Sigmoid colon (tissue), 7 donors: ENCODE data around the gene RAD23B. TPM values are rescaled to one million over a fixed set of nuclear protein-coding genes. Genes with fewer than 3 reads are reported as not detected.

Experiments
- DNase-seq: peaks from one replicate; pipeline ENCODE4 v3.0.0-alpha.2; 2019
- H3K27ac ChIP-seq, 4 donors: fragments of 200-600 bp; sonication (generic); one replicate each; pipeline ENCODE4 v1.5.1; 2016 to 2019; ENCODE audit warnings: mild to moderate bottlenecking in 1 of 4
- H3K27me3 ChIP-seq, 3 donors: fragments of 200-600 bp; sonication (generic); one replicate each; pipeline ENCODE4 v1.5.1; 2019; ENCODE audit warnings: mild to moderate bottlenecking in 1 of 3
- H3K36me3 ChIP-seq, 4 donors: fragments of 200-600 bp; sonication (generic); one replicate each; pipeline ENCODE4 v1.5.1; 2016 to 2019
- H3K4me1 ChIP-seq, 4 donors: fragments of 200-600 bp; sonication (generic); one replicate each; pipeline ENCODE4 v1.5.1; 2017 to 2019
- H3K4me3 ChIP-seq, 4 donors: fragments of 200-600 bp; sonication (generic); one replicate each; pipeline ENCODE4 v1.5.1; 2017 to 2019; ENCODE audit warnings: mild to moderate bottlenecking in 2 of 4, moderate library complexity in 1 of 4
- H3K9me3 ChIP-seq, 4 donors: fragments of 200-600 bp in 3 of 4; sonication (generic) in 3 of 4; one replicate each; pipeline versions ENCODE4 v1.5.1 to v1.6.1; 2013 to 2019
- EP300 ChIP-seq, 4 donors: sonication (generic); formaldehyde crosslinking; IDR thresholded peaks; one replicate each; pipeline ENCODE4 v1.6.1; 2017; ENCODE audit warnings: antibody characterized with exemption in 4 of 4
- POLR2A ChIP-seq, 2 donors: fragments of 450-650 bp; IDR thresholded peaks; one replicate each; pipeline ENCODE4 v1.6.1; 2016; ENCODE audit warnings: antibody characterized with exemption in 2 of 2, mild to moderate bottlenecking in 2 of 2, moderate library complexity in 2 of 2
- POLR2AphosphoS5 ChIP-seq, 4 donors: sonication (generic); formaldehyde crosslinking; IDR thresholded peaks; one replicate each; pipeline ENCODE4 v1.6.1; 2017; ENCODE audit warnings: antibody characterized with exemption in 4 of 4
- WGBS, 2 donors: extraction: QIAGEN DNeasy Blood & Tissue Kit; methylation state at CpG; one replicate each; pipeline ENCODE4 v1.1.7; 2013; 5-methylcytosine and 5-hydroxymethylcytosine counted together
- intact Hi-C: fragments of 100-400 bp; cut with DNase I; formaldehyde crosslinking; loops from one replicate; pipeline ENCODE4 v1.15.1; 2023
- polyA plus RNA-seq, 3 donors: library from polyadenylated mRNA; stranded (reverse); fragments of 200-250 nt; gene quantifications; one replicate each; pipeline ENCODE4 v1.2.3, GENCODE V29; 2013
- total RNA-seq, 4 donors: library from RNA; depleted of rRNA; stranded (reverse); fragments of >200 nt; gene quantifications; one replicate each; pipeline ENCODE4 v1.1.0, GENCODE V29; 2016
- TF ChIP-seq, protein P1 (sequence below), 4 experiments: fragments of 450-650 bp in 3 of 4; fragments of 200-600 bp in 1 of 4; IDR thresholded peaks; one replicate each; pipeline ENCODE4 v1.5.1; 2016 to 2019; ENCODE audit warnings: antibody characterized with exemption in 4 of 4, mild to moderate bottlenecking in 3 of 4, moderate library complexity in 2 of 4
- donor health status: healthy with polysubstance abuse.
- donor health status: Bipolar disorder and iron deficiency.
- donor health status: healthy.

Gene RAD23B
- total and polyA plus RNA-seq, 7 donors: 58.3 to 74.3 (median 62.4) TPM

DNA sequence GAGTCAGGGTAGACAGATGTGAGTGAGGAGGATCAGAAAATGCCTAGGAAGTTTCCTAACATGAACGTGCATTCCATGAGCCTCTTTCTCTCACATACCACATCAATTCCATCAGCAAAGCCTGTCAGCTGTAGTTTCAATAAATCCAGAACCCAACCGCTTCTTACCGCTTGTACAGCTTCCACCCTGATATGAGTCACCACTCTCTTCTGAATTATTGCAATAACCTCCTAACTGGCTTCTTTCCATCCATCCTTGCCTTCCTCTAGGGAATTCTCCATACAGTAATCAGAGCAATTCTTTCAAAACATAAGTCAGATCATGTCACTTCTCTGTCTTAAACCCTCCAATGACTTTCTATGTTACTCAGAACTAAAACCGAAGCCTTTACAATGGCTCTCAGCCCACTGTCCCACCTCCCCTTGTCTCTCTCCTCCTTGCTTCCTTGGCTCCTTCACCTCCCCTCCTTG lies 8.1 kb upstream of the RAD23B start:
- intact Hi-C loops: no loop called here

DNA sequence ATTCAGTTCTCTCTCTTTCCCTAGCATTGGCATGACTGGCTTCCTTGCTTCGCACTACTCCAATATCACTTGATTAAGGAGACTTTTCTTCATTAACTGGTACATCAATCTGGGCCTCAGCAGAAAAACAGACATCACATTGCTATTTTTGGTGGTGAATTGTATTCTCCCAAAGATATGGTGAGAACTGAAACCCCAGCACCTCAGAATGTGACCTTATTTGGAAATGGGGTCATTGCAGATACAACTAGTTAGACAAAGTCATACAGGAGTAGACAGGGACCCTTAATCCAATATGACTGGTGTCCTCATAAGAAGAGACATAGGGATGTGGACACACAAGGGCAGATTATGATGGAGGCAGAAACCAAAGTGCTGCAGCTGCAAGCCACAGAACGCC lies 7.5 kb upstream of the RAD23B start:
- Histone ChIP-seq H3K4me1 (peaks cover 0 to 32% (median 23%) of the 10 kb centered on the region in 4 donors), H3K36me3 (no peaks in the 10 kb centered on the region), H3K27ac (peak overlapping the region in 1 of 4 donors; percentile 14), H3K27me3 (no peaks in the 10 kb centered on the region), H3K9me3 (no peaks in the 10 kb centered on the region), H3K4me3 (no peak overlapping the region)
- DNase-seq: no peak
- TF ChIP-seq EP300 (IDR thresholded peaks at IDR 0.05) (no peak), POLR2A (IDR thresholded peaks at IDR 0.05) (no peak)
- 94 to 98% methylated on average over 2 of the region's 2 CpGs for WGBS, 2 donors
- intact Hi-C loops: no loop called here

More for the DNA sequence above, 8.1 kb upstream of the RAD23B start:
- DNase-seq: no peak
- H3K9me3 ChIP-seq: no peaks in the 10 kb centered on the region
- no peak overlapping the region for H3K4me3 ChIP-seq
- H3K27ac ChIP-seq: peak overlapping the region in 2 of 4 donors; percentile 17 to 53
- no peaks in the 10 kb centered on the region for H3K27me3 ChIP-seq
- H3K4me1 ChIP-seq: peaks cover 0 to 32% (median 23%) of the 10 kb centered on the region in 4 donors
- H3K36me3 ChIP-seq: no peaks in the 10 kb centered on the region
- WGBS, 2 donors: 62 to 68% methylated on average over 4 of the region's 4 CpGs
- no peak for TF ChIP-seq EP300 (IDR thresholded peaks at IDR 0.05)
- peak in 2 of 4 donors; percentile 19 to 48 for TF ChIP-seq POLR2AphosphoS5 (IDR thresholded peaks at IDR 0.05)

DNA sequence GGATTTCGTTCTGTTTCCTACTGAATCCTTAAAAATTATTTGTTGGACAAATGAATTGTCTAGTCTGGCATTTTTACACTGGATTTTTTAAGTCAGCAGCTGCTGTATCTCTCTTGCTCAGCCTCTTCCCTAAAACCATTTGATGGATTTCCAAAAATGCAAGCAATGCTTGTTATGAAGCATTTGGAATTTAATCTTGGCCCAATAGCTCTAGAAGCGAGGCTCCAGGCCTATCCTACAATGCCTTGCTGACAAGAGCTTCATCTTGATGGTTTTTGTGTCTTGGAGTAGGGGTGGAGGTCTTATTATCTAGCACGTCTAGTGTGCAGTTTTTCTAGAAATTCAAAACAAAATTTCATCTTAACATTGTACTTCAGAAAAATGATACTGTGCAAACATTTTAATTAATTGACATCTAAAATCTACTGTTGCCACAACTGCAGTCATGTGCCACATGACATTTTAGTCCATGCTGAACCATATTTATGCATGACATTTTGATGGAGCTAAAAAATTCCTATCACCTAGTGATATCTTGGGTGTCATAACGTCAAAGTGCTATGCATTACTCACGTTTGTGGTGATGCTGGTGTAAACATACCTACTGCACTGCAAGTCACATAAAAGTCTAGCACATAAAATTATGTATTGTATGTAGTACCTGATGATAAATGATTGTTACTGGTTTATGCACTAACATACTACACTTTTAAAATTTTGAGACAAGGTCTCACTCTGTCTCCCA lies 5.9 kb upstream of the RAD23B start:
- H3K9me3 ChIP-seq: no peaks in the 10 kb centered on the region
- no peak for TF ChIP-seq POLR2AphosphoS5 (IDR thresholded peaks at IDR 0.05)
- TF ChIP-seq, protein P1, sequence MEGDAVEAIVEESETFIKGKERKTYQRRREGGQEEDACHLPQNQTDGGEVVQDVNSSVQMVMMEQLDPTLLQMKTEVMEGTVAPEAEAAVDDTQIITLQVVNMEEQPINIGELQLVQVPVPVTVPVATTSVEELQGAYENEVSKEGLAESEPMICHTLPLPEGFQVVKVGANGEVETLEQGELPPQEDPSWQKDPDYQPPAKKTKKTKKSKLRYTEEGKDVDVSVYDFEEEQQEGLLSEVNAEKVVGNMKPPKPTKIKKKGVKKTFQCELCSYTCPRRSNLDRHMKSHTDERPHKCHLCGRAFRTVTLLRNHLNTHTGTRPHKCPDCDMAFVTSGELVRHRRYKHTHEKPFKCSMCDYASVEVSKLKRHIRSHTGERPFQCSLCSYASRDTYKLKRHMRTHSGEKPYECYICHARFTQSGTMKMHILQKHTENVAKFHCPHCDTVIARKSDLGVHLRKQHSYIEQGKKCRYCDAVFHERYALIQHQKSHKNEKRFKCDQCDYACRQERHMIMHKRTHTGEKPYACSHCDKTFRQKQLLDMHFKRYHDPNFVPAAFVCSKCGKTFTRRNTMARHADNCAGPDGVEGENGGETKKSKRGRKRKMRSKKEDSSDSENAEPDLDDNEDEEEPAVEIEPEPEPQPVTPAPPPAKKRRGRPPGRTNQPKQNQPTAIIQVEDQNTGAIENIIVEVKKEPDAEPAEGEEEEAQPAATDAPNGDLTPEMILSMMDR (IDR thresholded peaks at IDR 0.05): no peak
- TF ChIP-seq EP300 (IDR thresholded peaks at IDR 0.05): no peak
- no peak for TF ChIP-seq POLR2A (IDR thresholded peaks at IDR 0.05)
- intact Hi-C loops: no loop called here
- H3K27me3 ChIP-seq: no peaks in the 10 kb centered on the region
- WGBS, 2 donors: 77 to 80% methylated on average over 5 of the region's 5 CpGs
- H3K4me1 ChIP-seq: peaks cover 0 to 35% (median 25%) of the 10 kb centered on the region in 4 donors
- no peaks in the 10 kb centered on the region for H3K36me3 ChIP-seq
- H3K27ac ChIP-seq: peak overlapping the region in 1 of 4 donors; percentile 25
- DNase-seq: no peak
- H3K4me3 ChIP-seq: no peak overlapping the region

DNA sequence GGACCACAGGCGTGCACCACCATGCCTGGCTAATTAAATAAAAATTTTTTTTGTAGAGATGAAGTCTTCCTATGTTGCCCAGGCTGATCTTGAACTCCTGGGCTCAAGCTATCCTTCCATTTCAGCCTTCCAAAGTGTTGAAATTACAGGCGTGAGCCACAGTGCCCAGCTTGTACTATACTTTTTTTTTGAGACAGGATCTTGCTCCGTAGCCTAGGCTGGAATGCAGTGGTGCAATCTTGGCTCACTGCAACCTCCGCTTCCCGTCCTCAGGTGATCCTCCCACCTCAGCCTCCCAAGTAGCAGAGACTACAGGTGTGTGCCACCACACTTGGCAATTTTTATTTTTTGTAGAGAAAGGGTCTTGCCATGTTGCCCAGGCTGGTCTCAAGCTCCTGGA lies 5.3 kb upstream of the RAD23B start:
- H3K4me1 ChIP-seq: peaks cover 0 to 39% (median 26%) of the 10 kb centered on the region in 4 donors
- no peaks in the 10 kb centered on the region for H3K27me3 ChIP-seq
- no peaks in the 10 kb centered on the region for H3K36me3 ChIP-seq
- H3K9me3 ChIP-seq: no peaks in the 10 kb centered on the region
- TF ChIP-seq POLR2AphosphoS5 (IDR thresholded peaks at IDR 0.05) (no peak), POLR2A (IDR thresholded peaks at IDR 0.05) (no peak), EP300 (IDR thresholded peaks at IDR 0.05) (no peak)
- TF ChIP-seq, protein P1 (IDR thresholded peaks at IDR 0.05): no peak
- WGBS, 2 donors: 94 to 95% methylated on average over 5 of the region's 5 CpGs
- no peak overlapping the region for H3K4me3 ChIP-seq
- no peak for DNase-seq
- no peak overlapping the region for H3K27ac ChIP-seq
- intact Hi-C loops: no loop called here

DNA sequence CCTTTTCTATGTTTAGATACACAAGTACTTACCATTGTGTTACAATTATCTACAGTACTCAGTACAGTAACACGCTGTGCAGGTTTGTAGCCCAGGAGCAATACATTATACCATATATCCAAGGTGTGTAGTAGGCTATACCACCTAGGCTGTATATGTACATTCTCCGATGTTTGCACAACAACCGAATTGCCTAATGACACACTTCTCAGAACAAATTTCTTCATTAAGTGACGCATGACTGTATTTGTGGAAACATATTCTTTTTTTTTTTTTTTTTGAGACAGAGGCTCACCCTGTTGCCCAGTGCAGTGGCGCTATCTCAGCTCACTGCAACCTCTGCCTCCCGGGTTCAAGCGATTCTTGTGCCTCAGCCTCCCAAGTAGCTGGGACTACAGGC lies 4.0 kb upstream of the RAD23B start:
- no peak for TF ChIP-seq POLR2A (IDR thresholded peaks at IDR 0.05)
- no peak for TF ChIP-seq POLR2AphosphoS5 (IDR thresholded peaks at IDR 0.05)
- TF ChIP-seq, protein P1 (IDR thresholded peaks at IDR 0.05): no peak
- no peak for TF ChIP-seq EP300 (IDR thresholded peaks at IDR 0.05)
- WGBS, 2 donors: 94 to 97% methylated on average over 7 of the region's 7 CpGs
- Histone ChIP-seq H3K27me3 (no peaks in the 10 kb centered on the region), H3K36me3 (no peaks in the 10 kb centered on the region), H3K4me3 (no peak overlapping the region), H3K27ac (no peak overlapping the region), H3K9me3 (no peaks in the 10 kb centered on the region), H3K4me1 (peaks cover 0 to 40% (median 26%) of the 10 kb centered on the region in 4 donors)
- intact Hi-C loops: no loop called here
- no peak for DNase-seq
